NCI-H446 (cell line): Measurements from ENCODE around the gene ACOXL.

ENCODE experiments used
- DNase-seq, 2 experiments: peaks; one replicate each; lab custom pipeline; 2025; lab: John Stamatoyannopoulos, UW

Gene ACOXL

DNA sequence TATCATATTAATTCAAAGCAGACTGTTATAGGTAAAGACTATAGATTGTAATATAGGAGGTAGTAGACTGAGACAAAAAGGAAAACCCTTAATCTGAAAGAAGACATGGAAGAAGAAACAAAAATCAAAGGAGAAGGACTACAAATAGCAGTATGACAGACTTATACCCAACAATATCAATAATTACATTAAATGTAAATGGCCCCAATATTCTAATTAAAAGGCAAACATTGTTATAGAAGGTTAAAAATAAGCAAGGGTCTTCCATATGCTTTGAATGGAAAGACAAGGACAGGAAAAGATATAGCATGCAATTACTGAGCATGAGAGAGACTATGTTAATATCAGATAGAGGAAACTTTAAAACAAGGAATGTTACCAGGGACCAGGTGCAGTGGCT is 278.8 kb downstream of the ACOXL start:
- DNase-seq = no peak

- DNase-seq = no peak
Observed at GRCh38 chr2:111015283-111015995, 283.1 kb downstream of the ACOXL start.

GRCh38 chr2:111017034-111017622 is 284.8 kb downstream of the ACOXL start:
- no peak for DNase-seq

GRCh38 chr2:111017909-111018308 is 285.5 kb downstream of the ACOXL start:
- no peak for DNase-seq

DNA sequence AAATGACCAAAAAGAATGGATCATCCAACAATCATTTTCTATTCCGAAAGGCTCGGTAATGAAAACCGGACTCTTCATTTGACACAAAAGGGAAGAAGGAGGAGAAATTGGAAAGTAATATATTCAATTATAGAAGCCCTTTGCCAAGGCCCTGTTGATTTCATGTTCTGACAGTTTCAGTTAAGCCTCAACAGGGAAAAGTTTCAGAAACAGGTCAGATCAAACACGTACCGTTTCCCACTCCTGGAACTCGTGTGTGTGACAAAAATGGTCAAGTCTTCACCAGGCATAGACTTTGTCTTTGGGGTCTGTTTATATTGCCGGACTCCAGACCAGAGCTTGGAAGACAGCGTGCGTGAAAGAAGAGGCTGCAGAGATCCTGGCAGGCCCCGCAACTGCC is 287.0 kb downstream of the ACOXL start:
- no peak for DNase-seq

- no peak for DNase-seq
Observed at GRCh38 chr2:111022633-111023032, 290.3 kb downstream of the ACOXL start.

DNA sequence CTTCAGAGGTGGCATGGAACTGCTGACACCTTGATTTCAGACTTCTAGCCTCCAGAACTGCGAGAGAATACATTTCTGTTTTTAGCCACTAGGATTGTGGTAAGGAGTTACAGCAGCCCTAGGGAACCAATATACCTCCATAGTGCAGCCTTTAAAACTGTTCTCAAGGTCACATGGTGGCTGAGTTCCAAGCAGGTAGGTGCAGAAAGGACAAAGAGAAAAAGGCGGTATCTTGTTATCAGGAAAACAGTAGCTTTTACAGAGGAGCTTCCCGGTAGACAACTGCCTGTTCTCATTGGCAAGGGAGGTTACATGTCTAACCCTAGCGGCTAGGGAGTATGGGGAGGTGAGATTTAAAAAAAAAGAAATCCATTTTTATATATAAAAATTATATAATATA is 292.1 kb downstream of the ACOXL start:
- DNase-seq = no peak

DNA sequence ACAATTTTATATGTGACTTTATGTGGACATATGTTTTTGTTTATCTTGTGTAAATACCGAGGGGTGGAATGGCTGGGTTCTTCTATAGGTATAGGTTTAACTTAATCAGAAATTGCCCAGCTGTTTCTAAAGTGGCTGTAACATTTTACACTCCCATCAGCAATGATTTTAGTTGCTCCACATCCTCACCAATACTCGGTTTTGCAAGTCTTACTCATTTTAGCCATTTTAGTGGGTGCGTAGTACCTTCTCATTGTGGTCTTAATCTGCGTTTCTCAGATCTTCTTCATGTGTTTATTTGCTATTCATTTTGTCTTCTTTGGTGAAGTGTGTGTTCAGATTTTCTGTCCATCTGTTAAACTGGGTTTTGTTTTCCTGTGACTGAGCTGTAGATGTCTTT is 292.9 kb downstream of the ACOXL start:
- DNase-seq = no peak

- DNase-seq = peak in 1 of 2 experiments; percentile 0
Observed at GRCh38 chr2:111028720-111029119, 296.3 kb downstream of the ACOXL start.

DNA sequence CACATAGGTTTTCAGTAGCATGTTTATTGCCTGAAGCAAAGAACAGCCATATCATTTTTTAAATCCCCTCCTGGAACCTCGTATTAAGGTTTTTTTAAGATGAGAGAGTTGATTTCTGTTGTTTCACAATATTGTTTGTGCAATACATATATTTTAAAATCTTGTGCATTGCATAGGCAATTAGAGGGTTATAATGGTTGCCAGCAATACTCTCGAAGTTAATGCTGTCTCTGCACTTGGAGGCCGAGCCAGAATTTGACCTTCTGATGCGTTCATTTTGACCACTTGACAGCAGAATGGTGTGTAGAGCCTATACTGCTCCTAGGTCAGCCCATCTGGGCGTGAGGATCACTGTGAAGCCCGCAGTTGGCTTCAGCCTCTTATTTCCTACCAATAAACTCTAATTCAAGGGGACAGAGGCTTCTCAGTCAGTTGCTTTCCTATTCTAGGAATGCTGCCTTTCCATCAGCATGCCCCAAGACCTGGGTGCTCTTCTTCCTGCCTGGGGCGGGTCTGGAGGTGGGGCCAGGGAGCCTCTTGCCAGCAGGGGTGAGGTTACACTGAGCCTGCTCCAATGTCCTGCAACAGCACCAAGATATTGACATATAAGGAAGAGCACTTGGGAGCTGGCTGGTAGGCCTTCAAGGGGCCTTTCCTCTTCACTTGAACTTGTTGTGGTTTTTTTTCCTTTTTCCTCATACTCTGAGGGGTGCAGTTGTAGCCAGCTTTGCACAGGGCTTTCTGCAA is 297.0 kb downstream of the ACOXL start:
- DNase-seq = no peak

- no peak for DNase-seq
Observed at GRCh38 chr2:111030260-111030891, 298.0 kb downstream of the ACOXL start.

DNA sequence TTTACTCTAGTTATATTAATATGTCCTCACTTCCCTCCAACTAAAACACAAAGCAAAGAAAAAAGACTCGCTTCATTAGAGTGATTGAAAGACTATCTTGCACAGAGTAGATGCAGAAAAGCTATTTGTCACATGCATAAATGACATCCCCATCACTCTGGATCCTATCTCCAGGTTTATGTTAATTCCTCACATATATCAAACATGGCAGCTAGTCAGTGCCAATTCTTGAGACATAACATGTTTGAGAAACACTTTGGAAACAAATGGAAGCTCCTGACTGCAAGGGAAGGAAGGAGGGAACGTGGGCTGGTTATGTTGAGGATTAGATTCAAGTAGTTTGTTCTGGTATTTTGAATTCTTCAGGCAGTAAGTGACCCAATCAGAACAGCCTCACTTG is 298.6 kb downstream of the ACOXL start:
- DNase-seq = no peak

DNA sequence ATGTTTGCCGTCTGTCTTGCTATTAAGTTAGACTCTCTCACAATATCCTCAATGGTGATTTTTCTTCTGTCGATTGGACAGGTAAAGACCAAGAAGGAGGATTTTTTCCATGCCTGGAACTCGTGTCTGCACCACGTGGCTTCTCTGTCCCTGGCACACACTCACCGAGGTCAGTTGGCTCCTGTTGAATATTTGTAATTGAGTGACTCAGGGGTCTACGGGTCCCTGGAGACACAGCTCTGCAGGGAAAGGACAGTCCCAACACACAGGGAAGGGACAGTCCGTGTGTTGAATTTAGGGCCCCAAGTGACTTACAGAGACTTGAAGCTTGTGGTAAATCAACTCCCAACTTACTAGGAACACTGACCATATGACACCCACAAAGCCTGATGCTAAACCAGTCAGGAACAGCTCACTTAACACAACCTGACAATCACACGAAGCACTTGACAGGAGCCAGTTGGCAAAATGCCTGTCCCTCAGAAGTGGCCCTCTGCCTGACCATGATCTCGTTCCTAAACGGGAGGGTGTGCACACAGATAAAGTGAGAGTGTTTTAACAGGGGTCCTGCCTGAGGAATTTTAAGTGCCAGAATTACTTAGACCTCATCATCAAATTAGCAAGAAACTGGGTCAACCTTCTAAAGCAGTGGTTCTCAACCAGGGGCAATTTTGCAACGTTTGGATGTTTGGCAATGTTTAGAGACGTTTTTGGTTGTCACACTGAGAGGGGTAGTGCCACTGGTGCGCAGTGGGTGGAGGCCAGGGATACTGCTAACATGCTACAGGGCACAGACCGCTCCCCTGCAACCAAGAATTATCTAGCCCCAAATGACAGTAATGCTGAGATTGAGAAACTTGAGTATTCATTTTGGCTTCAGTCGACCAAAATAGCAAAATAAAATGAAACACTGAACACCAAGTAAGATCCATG is 299.4 kb downstream of the ACOXL start:
- no peak for DNase-seq

- DNase-seq = no peak
Observed at GRCh38 chr2:111032721-111033429, 300.5 kb downstream of the ACOXL start.

- DNase-seq = no peak
Observed at GRCh38 chr2:111034146-111034545, 301.8 kb downstream of the ACOXL start.

GRCh38 chr2:111034606-111035005 is 302.2 kb downstream of the ACOXL start:
- no peak for DNase-seq

GRCh38 chr2:111035830-111036441 is 303.6 kb downstream of the ACOXL start:
- no peak for DNase-seq

DNA sequence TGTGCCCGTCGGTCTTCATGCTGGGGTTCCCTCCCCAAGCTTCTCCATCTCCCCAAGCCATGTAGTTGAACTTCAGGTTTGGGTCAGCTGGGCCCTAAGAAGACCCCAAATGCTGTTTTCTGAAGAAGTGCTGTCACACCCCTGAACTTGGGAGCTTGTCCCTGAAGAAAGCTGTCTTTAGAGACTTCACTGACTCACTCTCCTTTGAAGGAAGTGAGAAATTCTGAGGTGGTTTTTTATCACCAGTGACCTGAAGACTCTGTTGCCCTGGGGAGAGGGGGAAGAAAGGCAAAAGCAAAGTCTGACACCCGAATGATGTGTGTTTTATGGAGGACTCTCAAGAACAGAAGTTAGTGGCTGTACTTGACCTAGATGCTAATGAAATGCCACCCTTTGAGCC is 304.8 kb downstream of the ACOXL start:
- no peak for DNase-seq

DNA sequence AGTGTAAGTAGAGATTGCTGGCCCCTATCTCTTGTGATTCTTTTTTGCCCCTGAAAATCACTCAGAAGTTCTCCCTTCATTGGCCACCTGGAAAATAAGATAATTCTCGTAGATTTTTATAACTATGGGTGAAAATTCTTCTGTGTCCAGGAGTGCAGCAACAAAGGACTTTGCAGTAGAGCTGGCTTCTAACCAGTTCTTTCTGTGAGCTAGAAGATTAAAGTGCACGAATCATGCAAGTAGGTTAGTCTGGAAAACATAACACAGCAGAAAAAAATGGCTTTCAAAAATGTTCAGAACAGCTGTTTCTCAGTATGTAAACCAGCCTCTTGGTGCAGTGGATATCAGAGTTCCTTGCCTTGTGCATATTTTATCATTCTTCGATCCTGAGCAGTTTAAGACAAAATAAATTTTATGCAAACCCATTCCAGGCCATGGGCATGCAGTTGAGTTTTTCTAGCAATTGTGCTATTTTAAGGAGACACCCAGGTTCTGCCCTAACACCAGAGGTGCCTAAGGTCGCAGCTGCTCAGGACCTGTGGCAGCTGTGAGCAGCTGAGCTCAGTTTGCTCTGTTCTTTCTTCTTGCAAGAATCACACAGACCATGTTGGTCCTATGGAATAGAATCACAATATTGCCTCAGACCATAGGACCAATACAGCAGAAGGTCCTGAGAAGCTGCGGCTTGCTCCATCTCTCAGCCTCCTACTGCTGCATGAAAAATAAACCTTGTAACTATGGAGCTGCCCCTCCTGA is 307.4 kb downstream of the ACOXL start:
- DNase-seq = no peak
